Measurements from ENCODE around the gene RBKS. TPM values are rescaled to one million over a fixed set of nuclear protein-coding genes. Genes with fewer than 3 reads are reported as not detected.

Gene RBKS
- total and polyA plus RNA-seq, 2 of the 8 experiments (the other 6 are each of a cell fraction or from before 2014, with no cell fraction given): 1.1 to 1.5 TPM

GRCh38 chr2:27795093-27795834 is 94.9 kb downstream of the RBKS start:
- CTCF ChIA-PET (ENCODE audit: partially characterized antibody): interaction anchor here (0.6 to 1.1 kb wide), 2 partner anchors 10 to 19 kb away, joined by 3 to 4 read pairs; no protein-coding TSS in a partner anchor
- H3K27me3 ChIP-seq (replicated peaks in 1 of 4; ENCODE audit: control insufficient read depth in 3 of 4, extremely low read depth in 1 of 4, insufficient read depth in 3 of 4, low read length in 3 of 4): no peaks in the 10 kb centered on the region
- H3K14ac ChIP-seq (ENCODE audit: insufficient read length): no peak overlapping the region
- no peak overlapping the region for H2AK5ac ChIP-seq (ENCODE audit: low read depth, low read length)
- H3K27ac ChIP-seq (ENCODE audit: low read depth, low read length): no peak overlapping the region
- H4K5ac ChIP-seq (ENCODE audit: insufficient read length, low read depth, low read length): no peak overlapping the region
- no peak overlapping the region for H3K18ac ChIP-seq (ENCODE audit: extremely low read depth, low read length)
- no peak overlapping the region for H4K8ac ChIP-seq (ENCODE audit: extremely low read depth, insufficient read depth, low read length)
- H3K56ac ChIP-seq (replicated peaks; ENCODE audit: insufficient read length, low read depth, low read length): no peak overlapping the region
- WGBS, 2 experiments (ENCODE audit: extremely low coverage in 1 of 2, insufficient coverage in 1 of 2, insufficient read length in 1 of 2, insufficient replicate concordance in 2 of 2, low coverage in 1 of 2, low lambda C conversion rate in 2 of 2, missing lambda C conversion rate in 1 of 2): 93% methylated on average over 8 of the region's 8 CpGs; no CpG with 5 or more reads in 1 of the 2 experiments
- no peak overlapping the region; a peak in 2 of 7 replicates for H3K9ac ChIP-seq (replicated peaks in 1 of 4; ENCODE audit: extremely low read depth in 1 of 4, low read depth in 3 of 4, low read length in 3 of 4)
- H2BK20ac ChIP-seq (ENCODE audit: low read length): no peak overlapping the region
- FAIRE-seq: no peak
- H2BK15ac ChIP-seq (ENCODE audit: low read length): no peak overlapping the region
- H2BK120ac ChIP-seq (replicated peaks; ENCODE audit: low read depth, low read length): no peak overlapping the region
- no peak overlapping the region for H3K4me2 ChIP-seq (ENCODE audit: insufficient read depth in 1 of 2, low read depth in 2 of 2, low read length in 2 of 2)
- H3K23ac ChIP-seq (ENCODE audit: insufficient read length): no peak overlapping the region
- no peak overlapping the region for H2AFZ ChIP-seq (ENCODE audit: low read length)
- no peak overlapping the region for H2BK5ac ChIP-seq (ENCODE audit: low read depth, low read length)
- no peak overlapping the region for H3K4me3 ChIP-seq (ENCODE audit: extremely low read depth in 1 of 4, insufficient read depth in 2 of 4, low read depth in 3 of 4, low read length in 4 of 4)
- H2BK12ac ChIP-seq (ENCODE audit: low read depth, low read length): no peak overlapping the region
- POLR2A ChIA-PET (ENCODE audit: partially characterized antibody): interaction anchor here (1.8 kb wide), 1 partner anchor 22 kb away, joined by 6 read pairs; no protein-coding TSS in a partner anchor
- H3K79me1 ChIP-seq (ENCODE audit: low read depth, low read length): no peaks in the 10 kb centered on the region
- DNase-seq (ENCODE audit: low read depth in 1 of 2, low spot score in 2 of 2): peak in 1 of 2 experiments; percentile 24
- H3K79me2 ChIP-seq (ENCODE audit: control insufficient read depth in 1 of 2, insufficient read depth in 2 of 2, low read length in 2 of 2): no peaks in the 10 kb centered on the region
- no peak overlapping the region for H4K91ac ChIP-seq (replicated peaks; ENCODE audit: insufficient read length, low read length)
- H3K4me1 ChIP-seq (replicated peaks in 1 of 4; ENCODE audit: control insufficient read depth in 3 of 4, insufficient read depth in 4 of 4, low read length in 3 of 4): no peaks in the 10 kb centered on the region
- no peaks in the 10 kb centered on the region for H3K9me3 ChIP-seq (ENCODE audit: insufficient read depth in 2 of 2, low read depth in 1 of 2, low read length in 1 of 2)
- no peaks in the 10 kb centered on the region for H3K36me3 ChIP-seq (ENCODE audit: control insufficient read depth in 2 of 4, insufficient read depth in 4 of 4, low read length in 3 of 4)
- H3K23me2 ChIP-seq (ENCODE audit: low read depth, low read length): no peaks in the 10 kb centered on the region
- H3K4ac ChIP-seq (replicated peaks; ENCODE audit: insufficient read length, low read depth, low read length): no peak overlapping the region
- H4K20me1 ChIP-seq (replicated peaks in 1 of 2; ENCODE audit: control insufficient read depth in 1 of 2, insufficient read depth in 2 of 2, low read length in 2 of 2): no peaks in the 10 kb centered on the region
- no peak for TF ChIP-seq MAFK (IDR thresholded peaks at IDR 0.05; ENCODE audit: low read depth, low read length)
- no peak for TF ChIP-seq MAX (IDR thresholded peaks at IDR 0.05)
- TF ChIP-seq SUZ12 (IDR thresholded peaks at IDR 0.05; ENCODE audit: low read length): no peak
- no peak for TF ChIP-seq CEBPB (IDR thresholded peaks at IDR 0.05; ENCODE audit: low read depth, low read length)
- no peak for TF ChIP-seq POLR2AphosphoS5 (IDR thresholded peaks at IDR 0.05; ENCODE audit: low read depth, low read length)
- TF ChIP-seq JUND (IDR thresholded peaks at IDR 0.05; ENCODE audit: low read length): no peak
- no peak for TF ChIP-seq HDAC2 (IDR thresholded peaks at IDR 0.05; ENCODE audit: borderline replicate concordance in 1 of 2, low read depth in 2 of 2, low read length in 2 of 2)
- TF ChIP-seq SP4 (IDR thresholded peaks at IDR 0.05; ENCODE audit: low read length): no peak
- TF ChIP-seq CTCF (IDR thresholded peaks at IDR 0.05; ENCODE audit: control extremely low read depth in 1 of 3, insufficient read depth in 1 of 3, low read depth in 1 of 3, low read length in 3 of 3): no peak
- no peak for TF ChIP-seq RAD21 (IDR thresholded peaks at IDR 0.05 in 1 of 2, conservative IDR thresholded peaks at IDR 0.05 in 1 of 2; ENCODE audit: low read depth in 2 of 2, low read length in 2 of 2)

Data from H1 (cell line).